GM19035 (cell line): Measurements from ENCODE around the gene NPBWR2.
"Not testable (repeated sequence)": the region's sequence is repeated elsewhere in the genome, so short reads cannot be mapped to it uniquely, and the experiment has no call there.

ENCODE experiments used
- ATAC-seq: cut with Tn5 transposase; IDR thresholded peaks from one replicate; pipeline ENCODE4 v1.9.1; 2021; ENCODE audit not compliant: unreplicated experiment

The NPBWR2 gene

GRCh38 chr20:64144144-64144912 is 37.0 kb upstream of the NPBWR2 start:
- no peak for ATAC-seq

GRCh38 chr20:64143018-64143801 is 35.8 kb upstream of the NPBWR2 start:
- ATAC-seq, result no peak

DNA sequence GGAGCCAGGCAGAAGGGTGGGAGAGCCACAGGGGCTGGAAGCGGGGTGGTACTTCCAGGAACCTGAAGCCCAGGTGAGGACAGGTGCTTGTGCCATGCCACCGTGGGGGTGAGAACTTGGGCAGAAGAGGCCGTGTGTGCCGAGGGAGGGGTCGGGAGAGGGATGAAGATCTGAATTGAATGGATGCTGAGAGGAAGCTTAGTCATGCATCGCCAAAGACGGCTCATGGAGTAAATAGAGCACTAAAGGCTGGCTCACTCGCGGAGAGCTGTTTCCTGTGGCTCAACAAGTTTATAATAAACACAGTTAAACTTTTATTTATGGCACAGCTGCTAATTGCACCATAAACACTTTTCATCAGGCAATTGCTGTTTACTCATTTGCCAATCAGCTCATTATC is 35.2 kb upstream of the NPBWR2 start:
- no peak for ATAC-seq

DNA sequence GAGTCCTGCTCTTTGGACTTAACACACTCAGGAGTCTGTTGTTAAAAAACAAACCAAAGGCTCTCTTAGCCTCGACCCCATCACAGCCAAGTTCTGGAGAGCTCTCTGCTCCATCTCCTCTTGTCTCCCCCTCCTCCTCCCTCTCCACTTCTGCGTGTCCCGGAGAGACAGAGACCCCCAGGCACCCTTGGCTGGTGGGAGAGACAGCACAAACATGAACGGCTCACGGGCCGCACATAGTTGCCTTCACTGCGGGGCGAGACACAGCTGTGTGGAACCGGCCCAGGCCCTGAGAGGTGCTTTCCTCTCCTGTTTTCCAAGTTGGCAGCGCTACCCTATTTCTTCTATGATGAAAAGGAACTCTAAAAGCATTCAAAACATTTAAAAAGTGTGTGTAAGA is 33.6 kb upstream of the NPBWR2 start:
- ATAC-seq, result no peak

DNA sequence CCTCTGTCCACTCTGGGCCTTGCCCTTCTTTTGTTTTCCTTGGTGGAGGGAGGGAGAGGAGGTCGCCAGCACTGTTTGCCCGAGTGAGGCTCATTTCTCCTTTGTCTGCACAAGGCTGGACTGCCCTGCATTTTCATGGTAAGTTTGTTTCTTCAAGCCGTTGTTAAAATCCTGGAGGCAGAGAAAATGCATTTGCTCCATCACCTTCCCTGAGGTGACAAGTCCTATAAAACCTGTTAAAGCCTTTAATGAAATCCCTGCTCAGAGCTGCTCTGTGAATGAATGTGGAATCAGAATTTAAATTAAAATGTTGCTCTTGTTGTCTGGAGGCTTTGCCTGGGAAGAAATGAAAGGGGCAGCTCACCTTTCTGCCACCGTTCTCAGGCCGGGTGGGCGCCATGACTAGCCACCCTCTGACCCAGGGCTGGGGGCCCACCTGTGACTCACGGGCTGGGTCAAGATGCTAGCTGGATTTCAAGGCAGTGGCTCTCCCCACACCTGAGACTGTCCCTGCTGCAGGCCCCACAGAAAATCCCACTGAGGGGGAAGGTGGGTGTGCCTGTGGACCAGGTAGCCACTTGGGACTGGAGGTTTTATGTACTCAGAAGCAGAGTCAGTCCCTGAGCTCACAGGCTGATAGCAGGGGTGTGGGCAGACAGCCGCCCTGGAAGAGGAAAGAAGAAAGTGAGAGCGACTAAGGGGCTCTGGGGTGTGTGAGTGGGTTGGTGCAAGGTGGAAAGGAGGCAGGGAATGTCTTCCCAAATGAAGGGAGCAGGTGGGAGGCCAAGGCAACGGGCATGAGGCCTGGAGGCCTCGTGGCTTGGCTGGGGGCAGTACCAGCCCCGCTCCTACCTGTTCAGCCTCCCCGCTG is 32.9 kb upstream of the NPBWR2 start:
- no peak for ATAC-seq

DNA sequence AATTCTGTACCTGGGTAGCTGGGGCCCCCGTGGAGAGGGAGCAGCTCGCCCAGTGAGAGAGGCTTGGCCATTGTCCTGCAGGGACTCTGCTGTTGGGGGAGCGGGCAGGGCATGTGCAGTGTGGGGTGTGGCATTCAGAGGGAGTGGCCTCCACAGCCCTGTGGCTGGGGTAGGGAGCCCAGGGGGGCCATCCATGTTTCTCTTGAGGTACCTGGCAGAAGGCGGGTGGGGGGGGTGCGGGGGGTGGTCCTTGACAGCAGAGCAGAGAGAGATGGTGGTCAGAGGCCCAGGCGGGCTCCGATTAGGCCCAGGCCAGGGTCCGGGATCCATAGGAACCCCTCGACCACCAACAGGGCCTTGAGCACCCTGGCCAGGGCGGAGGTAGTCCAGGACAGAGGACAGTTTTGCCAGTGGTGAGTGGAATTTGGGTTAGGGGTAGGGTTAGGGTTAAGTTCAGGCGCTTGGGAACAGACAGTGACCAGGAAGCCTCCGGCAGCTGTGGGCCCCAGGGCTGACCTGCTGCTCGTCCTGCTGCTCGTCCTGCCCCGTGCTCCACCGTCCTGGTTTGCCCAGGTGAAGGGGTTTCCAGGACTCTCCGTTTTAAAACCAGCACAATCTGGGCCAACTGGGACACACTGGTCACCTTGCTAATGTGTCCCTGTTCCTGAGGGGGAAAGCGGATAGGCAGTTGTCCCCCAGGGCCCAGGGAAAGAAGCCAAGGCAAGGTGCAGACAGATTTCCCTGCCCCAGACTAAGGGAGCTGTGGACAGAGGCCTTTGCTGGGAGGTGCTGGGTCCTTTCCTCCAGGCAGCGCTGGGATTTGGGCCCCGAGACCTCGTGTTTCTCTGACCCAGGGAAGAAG is 32.1 kb upstream of the NPBWR2 start:
- no peak for ATAC-seq

DNA sequence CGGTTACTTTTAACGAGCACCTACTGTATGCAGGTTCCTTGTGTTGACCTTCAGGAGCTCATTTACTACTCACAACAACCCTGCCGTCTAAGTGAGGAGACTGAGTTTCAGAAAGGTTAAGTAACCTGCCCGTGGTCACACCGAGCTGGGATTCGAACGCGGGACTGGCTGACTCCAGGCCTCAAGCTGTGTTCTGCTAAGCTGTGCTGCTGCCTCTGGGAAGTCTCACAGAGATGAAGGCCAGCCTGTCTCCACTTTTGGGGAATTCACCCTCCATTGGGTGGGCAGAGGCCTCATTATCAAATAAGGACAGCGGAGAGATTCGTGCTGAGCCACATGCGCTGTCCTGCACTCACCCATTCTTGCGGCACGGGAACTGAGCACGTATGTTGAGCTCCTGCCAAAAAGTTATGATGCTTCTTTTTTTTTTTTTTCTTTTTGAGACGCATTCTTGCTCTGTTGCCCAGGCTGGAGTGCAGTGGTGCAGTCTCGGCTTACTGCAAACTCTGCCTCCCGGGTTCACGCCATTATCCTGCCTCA is 31.0 kb upstream of the NPBWR2 start:
- ATAC-seq, result no peak

DNA sequence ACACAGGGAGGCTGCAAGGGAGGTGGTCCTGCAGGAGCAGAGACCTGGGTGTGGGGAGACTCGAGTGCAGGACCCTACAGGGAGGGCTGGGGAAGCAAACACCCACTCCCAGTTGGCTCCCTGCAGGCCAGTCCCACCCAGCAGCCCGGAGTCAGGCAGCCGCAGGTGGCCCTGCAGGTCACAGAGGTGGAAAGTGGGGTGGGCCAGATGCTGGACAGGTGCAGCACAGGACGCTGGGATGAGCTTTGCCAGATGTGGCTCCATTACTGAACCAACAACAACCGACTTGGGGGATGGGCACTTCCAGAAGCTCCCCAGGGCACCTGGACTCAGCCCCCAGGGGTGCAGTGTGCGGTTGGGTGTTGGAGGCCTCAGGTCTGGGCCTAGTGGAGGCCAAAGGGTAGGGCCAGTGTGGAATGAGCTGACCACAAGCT is 30.2 kb upstream of the NPBWR2 start:
- no peak for ATAC-seq

DNA sequence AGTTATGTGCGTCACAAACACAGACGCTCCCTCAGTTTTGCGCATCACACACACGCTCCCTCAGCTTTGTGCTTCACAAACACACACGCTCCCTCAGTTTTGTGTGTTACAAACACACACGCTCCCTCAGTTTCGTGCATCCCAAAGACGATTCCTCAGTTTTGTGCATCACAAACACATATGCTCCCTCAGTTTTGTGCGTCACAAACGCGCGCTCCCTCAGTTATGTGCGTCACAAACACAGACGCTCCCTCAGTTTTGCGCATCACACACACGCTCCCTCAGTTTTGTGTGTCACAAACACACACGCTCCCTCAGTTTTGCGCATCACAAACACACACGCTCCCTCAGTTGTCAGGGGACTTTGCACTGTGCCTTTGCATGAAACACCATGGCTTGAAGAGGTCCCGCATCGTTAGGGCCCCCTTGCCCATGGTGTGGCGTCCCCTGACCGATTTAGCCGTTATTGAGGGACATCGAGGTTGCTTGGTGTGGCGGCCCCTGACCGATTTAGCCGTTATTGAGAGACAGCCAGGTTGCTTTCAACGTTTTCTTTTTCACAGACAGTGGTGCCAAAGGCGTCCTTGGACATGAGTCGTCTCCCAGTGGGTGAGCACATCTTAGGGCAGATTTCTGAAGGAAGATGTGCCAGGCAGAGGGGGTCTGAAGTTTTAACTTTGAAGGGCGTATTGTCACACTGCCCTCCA is 28.8 kb upstream of the NPBWR2 start:
- no peak for ATAC-seq

- ATAC-seq, result not testable (repeated sequence)
Observed at GRCh38 chr20:64134744-64135143, 27.4 kb upstream of the NPBWR2 start.

GRCh38 chr20:64133951-64134407 is 26.6 kb upstream of the NPBWR2 start:
- no peak for ATAC-seq

- no peak for ATAC-seq
Observed at GRCh38 chr20:64131406-64131805, 24.0 kb upstream of the NPBWR2 start.

- ATAC-seq, result no peak
Observed at GRCh38 chr20:64130876-64131275, 23.5 kb upstream of the NPBWR2 start.

- ATAC-seq, result no peak
Observed at GRCh38 chr20:64130271-64130670, 22.9 kb upstream of the NPBWR2 start.

GRCh38 chr20:64129146-64129782 is 21.9 kb upstream of the NPBWR2 start:
- no peak for ATAC-seq

DNA sequence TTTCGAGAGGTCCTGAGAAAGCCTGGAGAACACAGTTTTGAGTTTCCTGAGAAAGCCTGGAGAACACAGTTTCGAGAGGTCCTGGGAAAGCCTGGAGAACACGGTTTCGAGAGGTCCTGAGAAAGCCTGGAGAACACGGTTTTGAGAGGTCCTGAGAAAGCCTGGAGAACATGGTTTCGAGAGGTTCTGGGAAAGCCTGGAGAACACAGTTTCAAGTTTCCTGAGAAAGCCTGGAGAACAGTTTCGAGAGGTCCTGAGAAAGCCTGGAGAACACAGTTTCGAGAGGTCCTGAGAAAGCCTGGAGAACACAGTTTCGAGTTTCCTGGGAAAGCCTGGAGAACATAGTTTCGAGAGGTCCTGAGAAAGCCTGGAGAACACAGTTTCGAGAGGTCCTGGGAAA is 16.2 kb upstream of the NPBWR2 start:
- not testable (repeated sequence) for ATAC-seq

DNA sequence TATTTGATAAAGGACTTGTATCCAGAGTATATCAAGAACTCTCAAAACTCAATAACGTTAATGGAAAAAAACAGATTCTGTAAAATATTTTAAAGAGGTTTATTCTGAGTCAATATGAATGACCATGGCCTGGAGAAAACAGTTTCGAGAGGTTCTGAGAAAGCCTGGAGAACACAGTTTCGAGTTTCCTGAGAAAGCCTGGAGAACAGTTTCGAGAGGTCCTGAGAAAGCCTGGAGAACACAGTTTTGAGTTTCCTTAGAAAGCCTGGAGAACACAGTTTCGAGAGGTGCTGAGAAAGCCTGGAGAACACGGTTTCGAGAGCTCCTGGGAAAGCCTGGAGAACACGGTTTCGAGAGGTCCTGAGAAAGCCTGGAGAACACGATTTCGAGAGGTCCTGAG is 15.6 kb upstream of the NPBWR2 start:
- not testable (repeated sequence) for ATAC-seq

GRCh38 chr20:64121586-64121985 is 14.2 kb upstream of the NPBWR2 start:
- no peak for ATAC-seq
